Calu3 (cell line): ENCODE measurements around the gene PRMT1. TPM values are rescaled to one million over a fixed set of nuclear protein-coding genes. Genes with fewer than 3 reads are reported as not detected.

Source experiments
- Bru-seq: library from RNA; stranded (reverse); fragments of 400-500 nt; gene quantifications from one replicate; lab custom pipeline; 2021; lab: Mats Ljungman, UMichigan
- BruChase-seq, 2 experiments: library from RNA; stranded (reverse); fragments of 400-500 nt; gene quantifications; one replicate each; lab custom pipeline; 2021; lab: Mats Ljungman, UMichigan
- BruUV-seq: library from RNA; stranded (reverse); fragments of 400-500 nt; replicated peaks from 2 replicates; lab custom pipeline; 2021; lab: Mats Ljungman, UMichigan
- CTCF ChIA-PET: fragments of 300-600 bp; sonication (Branson Sonifier 250); formaldehyde crosslinking; loops from one replicate; lab custom pipeline; 2022; ENCODE audit warnings: antibody characterized with exemption; lab: Charles Lee
- DNase-seq: peaks from one replicate; pipeline ENCODE4 v3.0.0; 2022
- H3K27ac Mint-ChIP-seq: one replicate; pipeline ENCODE4 v1.8.0; 2022; ENCODE audit warnings: mixed read lengths; ENCODE audit not compliant: unreplicated experiment
- H3K27me3 Mint-ChIP-seq: one replicate; pipeline ENCODE4 v1.8.0; 2022; ENCODE audit warnings: mixed read lengths; ENCODE audit not compliant: unreplicated experiment
- H3K36me3 Mint-ChIP-seq: one replicate; pipeline ENCODE4 v1.8.0; 2022; ENCODE audit warnings: mild to moderate bottlenecking, moderate library complexity, mixed read lengths; ENCODE audit not compliant: insufficient read depth, unreplicated experiment
- H3K4me1 Mint-ChIP-seq: one replicate; pipeline ENCODE4 v1.8.0; 2022; ENCODE audit warnings: mild to moderate bottlenecking, low read depth, mixed read lengths; ENCODE audit not compliant: unreplicated experiment
- H3K4me3 Mint-ChIP-seq: one replicate; pipeline ENCODE4 v1.8.0; 2022; ENCODE audit warnings: mild to moderate bottlenecking, low read depth, moderate library complexity, mixed read lengths; ENCODE audit not compliant: unreplicated experiment
- H3K9me3 Mint-ChIP-seq: one replicate; pipeline ENCODE4 v1.8.0; 2022; ENCODE audit warnings: low read depth, mixed read lengths; ENCODE audit not compliant: unreplicated experiment
- intact Hi-C: fragments of 100-400 bp; cut with micrococcal nuclease; formaldehyde crosslinking; loops from one replicate; pipeline ENCODE4 v1.10.0; 2022; ENCODE audit not compliant: unreplicated experiment
- long read RNA-seq: library from polyadenylated mRNA; stranded (forward); transcript quantifications from one replicate; pipeline ENCODE4 v2.0.0, GENCODE V29; 2022
- total RNA-seq: library from RNA; stranded (reverse); gene quantifications from 2 replicates; pipeline ENCODE4 v1.2.3, GENCODE V29; 2022
- TF ChIP-seq, protein P1 (sequence below): fragments of 200-600 bp; IDR thresholded peaks from one replicate; pipeline ENCODE4 v1.8.0; 2022; ENCODE audit warnings: antibody characterized with exemption; ENCODE audit not compliant: unreplicated experiment

The PRMT1 gene
- 350 and 369 TPM in 2 replicates for total RNA-seq
- Bru-seq, nascent RNA, result percentile 82 among the genes with signal in this experiment
- percentile 97 among the genes with signal in this experiment for BruChase-seq, experiment 1, labeled RNA remaining after a 6-hour chase
- percentile 95 among the genes with signal in this experiment for BruChase-seq, experiment 2, labeled RNA remaining after a 2-hour chase
- long read RNA-seq, transcript PRMT1-202 (11 exons, 1,327 nt), result minor isoform, 42 of 649 reads
- long read RNA-seq, transcript PRMT1-201 (10 exons, 1,393 nt), result major isoform, 525 of 649 reads
- long read RNA-seq, partial matches to known transcripts, result 15 of 649 reads
- long read RNA-seq, other reads (novel, unspliced or antisense), result 67 of 649 reads

DNA sequence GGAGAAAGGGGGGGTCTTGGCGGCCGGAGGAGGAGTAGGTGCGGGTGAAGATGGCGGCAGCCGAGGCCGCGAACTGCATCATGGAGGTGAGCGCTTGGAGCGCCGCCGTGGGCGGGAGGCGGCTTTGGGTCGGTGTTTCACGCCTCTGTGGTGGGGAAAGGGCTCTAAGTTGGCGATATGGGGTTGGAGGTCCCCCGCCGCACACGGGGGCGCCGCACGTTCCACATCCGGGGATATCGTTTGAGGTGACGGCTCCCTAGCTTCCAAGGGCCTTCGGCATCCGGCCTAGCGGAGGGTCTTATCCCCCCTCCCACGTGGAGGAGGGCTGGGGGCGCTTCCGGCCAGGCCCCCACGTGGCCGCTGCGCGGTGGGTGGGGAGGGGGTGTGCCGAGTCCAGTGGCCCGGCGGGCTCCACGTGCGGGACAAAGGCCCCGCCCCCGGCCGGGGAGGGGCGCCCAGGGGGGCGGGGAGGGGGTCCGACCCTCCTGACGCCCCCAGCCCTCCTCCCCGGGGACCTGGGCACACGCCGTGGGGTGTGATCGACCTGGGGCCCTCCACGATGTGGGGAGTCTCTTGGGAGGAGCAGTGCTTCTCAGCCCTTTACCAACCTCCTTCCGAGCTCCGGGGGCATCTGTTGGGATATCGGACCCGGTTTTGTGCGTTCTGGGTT lies at the start of gene PRMT1:
Gene PRMT1, plus strand, starts transcription at position 41 of the 670 bp plus-strand sequence. Its CDS starts 10 bp downstream, at position 51.
- intact Hi-C loops, result no loop called here
- Mint-ChIP-seq H3K27ac (peak within 1 kb of the TSS; percentile 99), H3K4me1 (peaks cover 23% of the 10 kb centered on the region), H3K4me3 (peak within 1 kb of the TSS; percentile 89), H3K27me3 (no peaks in the 10 kb centered on the region), H3K9me3 (no peaks in the 10 kb centered on the region), H3K36me3 (peaks cover 72% of the 10 kb centered on the region)
- CTCF ChIA-PET, result interaction anchor here (1.8 to 4.2 kb wide), 2 partner anchors 13 to 37 kb away, joined by 10 to 22 read pairs; partner anchors contain the start of genes BCL2L12, IRF3 and RRAS
- TF ChIP-seq, protein P1, sequence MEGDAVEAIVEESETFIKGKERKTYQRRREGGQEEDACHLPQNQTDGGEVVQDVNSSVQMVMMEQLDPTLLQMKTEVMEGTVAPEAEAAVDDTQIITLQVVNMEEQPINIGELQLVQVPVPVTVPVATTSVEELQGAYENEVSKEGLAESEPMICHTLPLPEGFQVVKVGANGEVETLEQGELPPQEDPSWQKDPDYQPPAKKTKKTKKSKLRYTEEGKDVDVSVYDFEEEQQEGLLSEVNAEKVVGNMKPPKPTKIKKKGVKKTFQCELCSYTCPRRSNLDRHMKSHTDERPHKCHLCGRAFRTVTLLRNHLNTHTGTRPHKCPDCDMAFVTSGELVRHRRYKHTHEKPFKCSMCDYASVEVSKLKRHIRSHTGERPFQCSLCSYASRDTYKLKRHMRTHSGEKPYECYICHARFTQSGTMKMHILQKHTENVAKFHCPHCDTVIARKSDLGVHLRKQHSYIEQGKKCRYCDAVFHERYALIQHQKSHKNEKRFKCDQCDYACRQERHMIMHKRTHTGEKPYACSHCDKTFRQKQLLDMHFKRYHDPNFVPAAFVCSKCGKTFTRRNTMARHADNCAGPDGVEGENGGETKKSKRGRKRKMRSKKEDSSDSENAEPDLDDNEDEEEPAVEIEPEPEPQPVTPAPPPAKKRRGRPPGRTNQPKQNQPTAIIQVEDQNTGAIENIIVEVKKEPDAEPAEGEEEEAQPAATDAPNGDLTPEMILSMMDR, result no peak
- DNase-seq, result peak; percentile 70
- no TSS peak for BruUV-seq

GRCh38 chr19:49629659-49630058 lies 47.4 kb upstream of the PRMT1 start:
- CTCF ChIA-PET, result no interaction called here
- H3K27ac Mint-ChIP-seq, result no peak overlapping the region
- H3K36me3 Mint-ChIP-seq, result peaks cover 62% of the 10 kb centered on the region
- TF ChIP-seq, protein P1, result no peak
- BruUV-seq, result no TSS peak
- intact Hi-C loops, result no loop called here
- no peak overlapping the region for H3K4me3 Mint-ChIP-seq
- no peaks in the 10 kb centered on the region for H3K27me3 Mint-ChIP-seq
- H3K9me3 Mint-ChIP-seq, result no peaks in the 10 kb centered on the region
- H3K4me1 Mint-ChIP-seq, result no peaks in the 10 kb centered on the region
- DNase-seq, result no peak

DNA sequence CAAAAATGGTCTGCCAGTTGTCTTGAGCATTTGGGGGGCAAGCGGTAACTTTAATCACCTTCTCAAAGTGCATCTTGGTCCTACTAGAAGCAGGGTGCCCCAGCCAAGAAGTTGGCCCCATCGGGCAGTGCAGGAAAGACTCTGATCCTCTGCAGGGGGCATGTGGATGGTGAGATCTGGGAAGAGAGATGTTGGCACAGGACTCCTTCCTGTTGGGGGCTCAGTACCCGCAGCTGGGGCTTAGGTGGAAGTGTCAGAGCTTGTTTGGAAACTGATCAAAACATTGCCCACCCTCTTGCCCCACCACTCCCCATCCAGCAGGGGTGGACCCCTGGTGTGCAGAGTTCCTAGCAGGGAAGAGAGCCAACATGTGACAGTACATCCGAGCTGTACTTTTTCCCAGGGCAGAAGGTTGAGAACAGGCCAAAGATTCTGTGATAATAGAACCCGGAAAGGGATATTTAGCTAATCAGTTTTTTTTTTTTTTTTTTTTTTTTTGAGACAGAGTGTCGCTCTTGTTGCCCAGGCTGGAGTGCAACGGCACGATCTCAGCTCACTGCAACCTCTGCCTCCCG lies 46.0 kb upstream of the PRMT1 start:
- Mint-ChIP-seq H3K9me3 (no peaks in the 10 kb centered on the region), H3K27ac (no peak overlapping the region), H3K4me3 (no peak overlapping the region), H3K36me3 (peaks cover 67% of the 10 kb centered on the region), H3K4me1 (no peaks in the 10 kb centered on the region), H3K27me3 (no peaks in the 10 kb centered on the region)
- BruUV-seq, result TSS peak; percentile 11
- no peak for DNase-seq
- intact Hi-C loops, result no loop called here
- CTCF ChIA-PET, result interaction anchor here (0.6 to 1.5 kb wide), 2 partner anchors 20 to 504 kb away, joined by 3 read pairs; no protein-coding TSS in a partner anchor
- TF ChIP-seq, protein P1, result no peak

- no peak for DNase-seq
- Mint-ChIP-seq H3K27ac (no peak overlapping the region), H3K27me3 (no peaks in the 10 kb centered on the region), H3K4me1 (no peaks in the 10 kb centered on the region), H3K36me3 (peaks cover 72% of the 10 kb centered on the region), H3K9me3 (no peaks in the 10 kb centered on the region), H3K4me3 (no peak overlapping the region)
- intact Hi-C loops, result no loop called here
- TF ChIP-seq, protein P1, result no peak
- no TSS peak for BruUV-seq
- CTCF ChIA-PET, result interaction anchor here (1.5 kb wide), 1 partner anchor 20 kb away, joined by 3 read pairs; no protein-coding TSS in a partner anchor
These were observed 45.4 kb upstream of the PRMT1 start for GRCh38 chr19:49631610-49632192.
